ENCODE data around the gene PNMA8B.
"Not testable (repeated sequence)": the region's sequence is repeated elsewhere in the genome, so short reads cannot be mapped to it uniquely, and the experiment has no call there.

PNMA8B gene

DNA sequence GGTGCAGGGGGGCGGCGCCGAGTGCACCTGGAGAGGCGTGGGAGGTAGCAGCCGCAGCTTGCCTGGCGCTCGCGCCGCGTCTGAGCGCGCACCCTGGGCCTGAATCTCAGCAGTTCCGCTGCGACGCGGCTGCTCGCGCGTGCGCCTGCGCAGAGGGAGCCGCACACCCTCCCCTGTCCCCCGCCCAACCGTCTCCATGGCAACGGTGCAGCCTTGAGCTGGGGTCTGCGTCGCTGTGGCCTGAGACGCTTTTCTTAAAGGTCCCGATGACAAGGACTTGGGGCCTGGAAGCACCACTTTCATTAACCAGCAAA lies at the start of gene PNMA8B:
Gene PNMA8B (minus strand): TSS at position 82 of the 314 bp plus-strand sequence. CDS start 402 bp downstream, outside the sequence.
- in situ Hi-C loops (cut with MboI; ENCODE audit: low pct_unique_long_range_greater_than_20kb, low sequenced_read_pairs) = loop anchor here (10.0 kb wide), 2 partner anchors 101 to 211 kb away; no protein-coding TSS in a partner anchor
- no peak for DNase-seq

DNA sequence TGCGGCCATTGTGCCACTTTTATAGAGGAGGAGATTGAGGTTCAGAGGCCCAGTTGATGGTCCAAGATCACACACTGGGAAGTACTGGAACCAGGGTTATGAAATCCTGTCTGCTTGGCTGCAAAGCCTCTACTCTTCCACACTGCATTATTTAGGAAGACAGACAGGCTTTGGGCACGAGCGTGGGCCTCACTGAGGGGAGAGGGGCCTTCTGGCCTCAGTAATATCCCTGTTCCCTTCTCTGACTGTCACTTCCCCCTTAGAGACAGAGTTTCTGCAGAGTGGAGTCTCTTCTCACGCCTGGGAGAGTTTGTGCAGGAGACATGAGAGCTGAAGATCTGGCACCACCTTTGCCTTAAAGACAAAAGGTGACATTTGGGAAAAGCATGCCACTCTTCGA lies 49.0 kb upstream of the PNMA8B start:
- in situ Hi-C loops (cut with MboI; ENCODE audit: low pct_unique_long_range_greater_than_20kb, low sequenced_read_pairs) = no loop called here
- DNase-seq = no peak

DNA sequence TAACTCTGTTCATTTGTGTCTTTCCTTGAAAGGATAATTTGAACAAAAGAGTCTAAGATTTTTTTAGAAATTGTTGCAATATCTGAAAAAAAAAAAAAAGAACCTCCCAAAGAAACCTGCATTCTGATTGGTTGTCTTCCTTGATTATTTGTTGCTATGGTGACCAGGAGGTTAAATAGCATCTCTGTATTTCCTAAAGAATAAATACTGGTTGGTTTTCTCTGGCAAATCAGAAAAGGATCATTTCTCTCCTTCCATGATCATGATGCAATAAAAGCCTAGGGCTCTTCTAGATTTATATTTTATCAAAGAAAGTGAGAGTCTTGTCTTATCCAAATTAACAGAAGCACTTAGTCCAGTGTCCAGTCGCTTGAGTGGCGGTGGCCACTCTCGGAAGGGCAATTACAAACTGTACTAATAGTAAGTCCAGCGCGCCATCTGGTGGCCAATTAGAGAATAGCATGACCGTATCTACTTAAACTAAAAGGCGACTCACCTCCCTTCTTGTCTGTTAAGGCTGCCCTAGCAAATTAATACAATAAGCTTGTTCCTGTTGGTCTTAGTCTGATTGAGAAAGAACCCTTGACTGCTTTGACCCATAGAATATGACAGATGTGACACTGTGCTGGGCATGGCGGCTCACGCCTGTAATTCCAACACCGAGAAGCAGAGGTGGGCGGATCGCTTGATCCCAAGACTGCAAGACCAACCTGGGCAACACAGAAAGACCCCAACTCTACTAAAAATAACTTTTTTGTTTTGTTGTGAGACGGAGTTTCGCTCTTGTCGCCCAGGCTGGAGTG lies 47.0 kb upstream of the PNMA8B start:
- in situ Hi-C loops (cut with MboI; ENCODE audit: low pct_unique_long_range_greater_than_20kb, low sequenced_read_pairs) = no loop called here
- DNase-seq = peak; percentile 83

GRCh38 chr19:46537136-46538097 lies 41.8 kb upstream of the PNMA8B start:
- peak; percentile 69 for DNase-seq
- in situ Hi-C loops (cut with MboI; ENCODE audit: low pct_unique_long_range_greater_than_20kb, low sequenced_read_pairs) = no loop called here

DNA sequence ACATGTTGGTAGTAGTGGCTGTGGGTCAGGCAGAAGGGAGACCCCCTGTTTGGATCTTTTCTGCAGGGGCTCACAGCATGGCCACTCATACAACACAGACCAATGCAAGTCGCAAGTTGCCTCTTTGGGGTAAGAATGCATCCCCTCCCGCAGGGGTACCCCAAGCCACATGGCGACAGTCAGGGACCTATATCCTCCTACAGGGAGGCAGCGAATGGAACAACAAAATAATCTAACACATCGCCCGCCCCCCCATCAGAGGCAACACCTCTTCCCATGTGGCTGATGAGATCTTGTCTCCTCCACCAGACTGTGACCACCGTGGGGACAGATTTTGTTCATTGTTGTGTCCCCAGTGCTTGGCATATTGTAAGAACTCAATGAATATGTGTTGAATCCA lies 40.7 kb upstream of the PNMA8B start:
- DNase-seq = no peak
- in situ Hi-C loops (cut with MboI; ENCODE audit: low pct_unique_long_range_greater_than_20kb, low sequenced_read_pairs) = no loop called here

GRCh38 chr19:46533621-46534081 lies 38.0 kb upstream of the PNMA8B start:
- in situ Hi-C loops (cut with MboI; ENCODE audit: low pct_unique_long_range_greater_than_20kb, low sequenced_read_pairs) = no loop called here
- DNase-seq = no peak

GRCh38 chr19:46533078-46533620 lies 37.5 kb upstream of the PNMA8B start:
- no peak for DNase-seq
- in situ Hi-C loops (cut with MboI; ENCODE audit: low pct_unique_long_range_greater_than_20kb, low sequenced_read_pairs) = no loop called here

GRCh38 chr19:46530636-46531035 lies 35.0 kb upstream of the PNMA8B start:
- in situ Hi-C loops (cut with MboI; ENCODE audit: low pct_unique_long_range_greater_than_20kb, low sequenced_read_pairs) = no loop called here

GRCh38 chr19:46529622-46530451 lies 34.2 kb upstream of the PNMA8B start:
- in situ Hi-C loops (cut with MboI; ENCODE audit: low pct_unique_long_range_greater_than_20kb, low sequenced_read_pairs) = no loop called here

More at GRCh38 chr19:46530636-46531035, 35.0 kb upstream of the PNMA8B start:
- DNase-seq = no peak

DNA sequence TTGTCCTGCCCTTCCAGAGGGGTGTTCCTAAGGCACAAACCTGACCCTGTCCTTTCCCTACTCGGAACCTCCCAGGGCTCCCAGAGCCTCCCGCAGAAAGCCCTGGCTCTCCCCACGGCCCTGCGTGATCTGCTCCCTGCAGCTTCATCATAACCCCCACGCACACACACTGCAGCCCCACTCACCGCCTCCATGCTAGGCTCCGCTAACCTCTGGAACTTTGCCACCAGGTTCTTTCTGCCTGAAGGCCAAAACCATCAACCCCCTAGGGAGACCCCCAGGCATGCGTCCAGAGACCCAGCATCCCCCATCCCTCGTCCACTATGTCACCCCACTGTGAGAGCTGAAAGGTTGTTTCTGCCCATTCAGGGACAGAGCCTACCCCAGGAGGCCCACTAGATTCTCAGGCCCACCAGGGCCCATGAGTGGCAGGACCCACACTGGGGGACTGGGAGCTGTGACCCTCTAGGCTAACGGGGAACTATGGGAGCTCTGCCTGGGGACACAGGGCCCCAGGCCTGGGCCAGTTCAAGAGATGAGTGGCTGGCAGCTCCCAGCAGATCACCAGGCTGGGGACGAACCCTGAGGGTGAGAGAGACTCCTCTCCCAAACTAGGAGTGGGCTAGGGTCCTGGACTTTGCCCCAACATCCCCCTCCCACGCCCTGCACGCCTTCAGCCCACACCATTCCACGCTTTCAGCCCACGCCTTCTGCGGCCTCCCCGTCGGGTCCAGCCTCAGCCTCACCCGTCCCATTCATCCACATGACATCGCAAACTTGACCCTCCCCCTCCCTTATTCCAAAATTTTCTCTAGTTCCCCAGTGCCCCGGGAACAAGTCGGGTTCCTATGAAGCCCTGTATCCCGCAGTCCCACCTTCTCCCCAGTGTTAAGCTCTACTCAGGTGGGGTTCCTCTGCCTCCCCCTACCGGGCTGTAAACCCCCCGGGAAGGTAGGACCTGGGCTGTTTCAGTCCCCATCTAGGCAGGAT lies 33.2 kb upstream of the PNMA8B start:
- DNase-seq = no peak
- in situ Hi-C loops (cut with MboI; ENCODE audit: low pct_unique_long_range_greater_than_20kb, low sequenced_read_pairs) = no loop called here

More at GRCh38 chr19:46529622-46530451, 34.2 kb upstream of the PNMA8B start:
- peak; percentile 77 for DNase-seq

DNA sequence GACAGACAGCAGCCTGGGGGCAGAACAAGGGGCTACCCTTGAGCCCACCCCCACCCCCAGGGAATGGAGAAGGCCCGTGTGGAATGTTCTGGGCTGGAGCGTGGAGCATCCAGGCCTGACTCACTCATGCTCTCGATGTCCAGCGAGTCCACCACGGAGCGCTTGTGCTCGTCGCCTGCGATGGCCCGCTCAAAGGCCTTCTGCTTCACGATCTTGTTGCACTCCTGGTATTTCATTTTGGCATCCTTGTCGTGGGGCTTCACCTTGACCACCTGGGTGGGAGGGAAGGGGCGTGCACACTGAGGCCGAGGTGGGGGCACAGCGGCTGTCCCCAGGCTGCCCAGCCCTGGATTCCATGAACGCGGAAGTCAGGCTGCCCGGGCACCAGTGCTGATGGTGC lies 31.1 kb upstream of the PNMA8B start:
- DNase-seq; in situ Hi-C loops (cut with MboI; ENCODE audit: low pct_unique_long_range_greater_than_20kb, low sequenced_read_pairs): not testable (repeated sequence)

DNA sequence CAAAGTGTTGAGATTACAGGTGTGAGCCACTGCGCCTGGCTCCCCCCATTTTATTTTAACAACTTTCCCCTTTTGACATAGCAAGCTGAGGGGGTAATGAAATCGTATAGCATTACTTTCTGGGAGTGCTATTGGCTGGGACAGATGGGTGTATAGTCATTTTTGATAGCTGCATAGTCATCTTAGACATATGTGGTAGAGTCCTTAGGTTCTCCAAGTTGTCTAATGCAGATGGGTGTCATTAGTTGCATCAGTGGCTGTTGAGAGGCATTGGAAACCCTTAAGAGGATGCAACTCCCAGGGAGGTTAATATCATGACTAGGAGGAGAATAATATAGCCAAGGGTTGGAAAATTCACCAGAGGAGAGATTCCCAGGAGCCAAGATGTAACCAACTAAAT lies 28.6 kb upstream of the PNMA8B start:
- in situ Hi-C loops (cut with MboI; ENCODE audit: low pct_unique_long_range_greater_than_20kb, low sequenced_read_pairs) = no loop called here
- DNase-seq = no peak

- DNase-seq = peak; percentile 65
- in situ Hi-C loops (cut with MboI; ENCODE audit: low pct_unique_long_range_greater_than_20kb, low sequenced_read_pairs) = not testable (repeated sequence)
Measured at GRCh38 chr19:46522988-46523387, 27.3 kb upstream of the PNMA8B start.

- in situ Hi-C loops (cut with MboI; ENCODE audit: low pct_unique_long_range_greater_than_20kb, low sequenced_read_pairs) = no loop called here
- no peak for DNase-seq
Measured at GRCh38 chr19:46521241-46521868, 25.7 kb upstream of the PNMA8B start.

DNA sequence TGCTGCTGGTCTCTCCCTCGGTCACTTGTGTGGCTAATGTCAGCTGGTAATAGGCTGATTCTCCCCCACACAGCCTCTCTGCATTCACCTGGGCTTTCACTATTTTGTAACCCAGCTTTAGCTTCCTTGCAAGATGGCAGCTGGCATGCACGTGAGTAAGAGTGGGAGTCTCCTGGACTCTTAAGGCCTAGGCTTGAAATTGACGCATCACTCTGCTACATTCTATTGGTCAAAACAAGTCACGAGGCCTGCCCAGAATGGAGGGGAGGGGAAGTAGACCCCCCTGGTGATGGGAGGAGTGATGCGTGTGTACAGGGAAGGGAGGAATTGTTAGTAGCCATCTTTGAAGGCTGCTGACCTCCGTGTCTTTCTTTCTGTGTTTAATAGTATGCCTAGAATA lies 24.9 kb upstream of the PNMA8B start:
- in situ Hi-C loops (cut with MboI; ENCODE audit: low pct_unique_long_range_greater_than_20kb, low sequenced_read_pairs) = no loop called here
- DNase-seq = no peak

- in situ Hi-C loops (cut with MboI; ENCODE audit: low pct_unique_long_range_greater_than_20kb, low sequenced_read_pairs) = no loop called here
- no peak for DNase-seq
Measured at GRCh38 chr19:46517471-46517870, 21.8 kb upstream of the PNMA8B start.

- DNase-seq = peak; percentile 71
- in situ Hi-C loops (cut with MboI; ENCODE audit: low pct_unique_long_range_greater_than_20kb, low sequenced_read_pairs) = no loop called here
Measured at GRCh38 chr19:46515879-46516350, 20.2 kb upstream of the PNMA8B start.
